ENCODE measurements around the gene TPSG1.
"Not testable (repeated sequence)": the region's sequence is repeated elsewhere in the genome, so short reads cannot be mapped to it uniquely, and the experiment has no call there.

The TPSG1 gene

GRCh38 chr16:1230084-1230470 is 5.0 kb upstream of the TPSG1 start, which contains the start of gene TPSB2:
Gene TPSB2 (minus strand): TSS chr16:1230184. CDS start chr16:1229951, 233 bp downstream.
- not testable (repeated sequence) for DNase-seq

- DNase-seq: not testable (repeated sequence)
These were observed 4.4 kb upstream of the TPSG1 start for GRCh38 chr16:1229476-1229875.

GRCh38 chr16:1228227-1228626 is 3.2 kb upstream of the TPSG1 start:
- DNase-seq: not testable (repeated sequence)

GRCh38 chr16:1226692-1227091 is 1.6 kb upstream of the TPSG1 start:
- DNase-seq: not testable (repeated sequence)

GRCh38 chr16:1225728-1226311 is 752 bp upstream of the TPSG1 start:
- DNase-seq: not testable (repeated sequence)

- DNase-seq: no peak
These were observed 510 bp downstream of the TPSG1 start for GRCh38 chr16:1224558-1224957.

- no peak for DNase-seq
These were observed 1.5 kb downstream of the TPSG1 start for GRCh38 chr16:1223355-1224214.

GRCh38 chr16:1222553-1223354 is 2.3 kb downstream of the TPSG1 start:
- DNase-seq: no peak

- no peak for DNase-seq
These were observed 3.2 kb downstream of the TPSG1 start for GRCh38 chr16:1221628-1222552.

GRCh38 chr16:1220841-1221627 is 4.0 kb downstream of the TPSG1 start:
- DNase-seq: no peak

GRCh38 chr16:1220098-1220728 is 4.9 kb downstream of the TPSG1 start:
- no peak for DNase-seq

GRCh38 chr16:1218930-1219611 is 6.0 kb downstream of the TPSG1 start:
- no peak for DNase-seq

GRCh38 chr16:1218061-1218929 is 6.8 kb downstream of the TPSG1 start:
- DNase-seq: no peak

GRCh38 chr16:1217526-1217925 is 7.5 kb downstream of the TPSG1 start:
- no peak for DNase-seq

GRCh38 chr16:1216681-1217400 is 8.2 kb downstream of the TPSG1 start:
- DNase-seq: no peak

GRCh38 chr16:1216296-1216619 is 8.8 kb downstream of the TPSG1 start:
- DNase-seq: no peak

GRCh38 chr16:1215574-1216295 is 9.3 kb downstream of the TPSG1 start:
- no peak for DNase-seq

GRCh38 chr16:1214719-1215118 is 10.3 kb downstream of the TPSG1 start:
- DNase-seq: no peak
